Astrocyte (in vitro differentiated cells and primary cell): ENCODE measurements around the gene HABP4.

Experiments used
- CTCF ChIP-seq: IDR thresholded peaks from 2 replicates; pipeline ENCODE4 v1.5.1; 2011; ENCODE audit warnings: low read depth, mild to moderate bottlenecking, inconsistent platforms, low read length, moderate library complexity; ENCODE audit not compliant: insufficient read depth
- EZH2 ChIP-seq: IDR thresholded peaks from 2 replicates; pipeline ENCODE4 v1.6.1; 2012; ENCODE audit warnings: mild to moderate bottlenecking, low read length, inconsistent platforms; ENCODE audit not compliant: insufficient read depth

GRCh38 chr9:96484521-96484931, 34.6 kb downstream of the HABP4 start:
- no peak for TF ChIP-seq EZH2
- no peak for TF ChIP-seq CTCF
